Panc1 (cell line): Measurements from ENCODE around the gene LRATD1. TPM values are rescaled to one million over a fixed set of nuclear protein-coding genes. Genes with fewer than 3 reads are reported as not detected.

Experiments used
- ATAC-seq: fragments of 200-7000 bp; cut with Tn5 transposase; 2 replicates; pipeline ENCODE4 v1.9.1; 2020; ENCODE audit warnings: mild to moderate bottlenecking, moderate library complexity
- BruUV-seq: library from RNA; stranded (reverse); fragments of 400-500 nt; replicated peaks from 2 replicates; lab custom pipeline; 2021; lab: Mats Ljungman, UMichigan
- CTCF ChIA-PET: fragments of 300-600 bp; sonication (Branson Sonifier 250); formaldehyde crosslinking; loops from one replicate; lab custom pipeline; 2022; ENCODE audit warnings: antibody characterized with exemption; lab: Charles Lee
- POLR2A ChIA-PET: fragments of 300-600 bp; sonication (Branson Sonifier 250); formaldehyde crosslinking; loops from one replicate; lab custom pipeline; 2022; ENCODE audit warnings: antibody characterized with exemption; lab: Charles Lee
- DNase-seq: peaks from one replicate; pipeline ENCODE4 v3.0.0-alpha.2; 2010; ENCODE audit warnings: low read depth, low spot score
- H3K27ac ChIP-seq: 2 replicates; pipeline ENCODE4 v1.5.1; 2011; ENCODE audit warnings: mild to moderate bottlenecking, low read length, inconsistent platforms
- H3K27me3 ChIP-seq: fragments of 200-500 bp; sonication (Bioruptor generic); 2 replicates; pipeline ENCODE4 v1.6.0; 2014; ENCODE audit warnings: low read length, inconsistent platforms; ENCODE audit not compliant: control insufficient read depth, insufficient read depth
- H3K36me3 ChIP-seq: fragments of 200-500 bp; sonication (Bioruptor generic); 2 replicates; pipeline ENCODE4 v1.5.1; 2014; ENCODE audit warnings: inconsistent platforms, mild to moderate bottlenecking, low read length, moderate library complexity; ENCODE audit not compliant: control insufficient read depth, insufficient read depth
- H3K4me1 ChIP-seq: 2 replicates; pipeline ENCODE4 v1.5.1; 2011; ENCODE audit warnings: inconsistent platforms, mild to moderate bottlenecking, low read length, moderate library complexity; ENCODE audit not compliant: control insufficient read depth, insufficient read depth
- H3K4me3 ChIP-seq, 2 experiments: 2 replicates each; pipeline ENCODE4 v1.5.1; 2011 to 2012; ENCODE audit warnings: low read depth in 2 of 2, low read length in 2 of 2, mild to moderate bottlenecking in 2 of 2, inconsistent platforms in 1 of 2, moderate library complexity in 1 of 2
- H3K9me3 ChIP-seq: fragments of 200-500 bp; sonication (Bioruptor generic); 2 replicates; pipeline ENCODE4 v1.5.1; 2014; ENCODE audit warnings: low read depth, mild to moderate bottlenecking, inconsistent platforms, low read length, moderate library complexity; ENCODE audit not compliant: control insufficient read depth, insufficient read depth
- POLR2AphosphoS5 ChIP-seq: IDR thresholded peaks from 2 replicates; pipeline ENCODE4 v1.6.1; 2012; ENCODE audit warnings: mild to moderate bottlenecking, low read depth, low read length, moderate library complexity
- SIN3A ChIP-seq: IDR thresholded peaks from 2 replicates; pipeline ENCODE4 v1.6.1; 2012; ENCODE audit warnings: low read depth, mild to moderate bottlenecking, low read length, moderate library complexity, borderline replicate concordance; ENCODE audit not compliant: insufficient read depth
- TCF7L2 ChIP-seq: IDR thresholded peaks from 2 replicates; pipeline ENCODE4 v1.6.1; 2011; ENCODE audit warnings: mild to moderate bottlenecking, low read depth, low read length, inconsistent platforms
- in situ Hi-C: cut with HindIII; loops from 2 replicates; pipeline ENCODE4 v1.10.0; 2016; ENCODE audit warnings: low sequenced_read_pairs, low pct_unique_long_range_greater_than_20kb
- intact Hi-C: fragments of 100-400 bp; cut with micrococcal nuclease; formaldehyde crosslinking; loops from one replicate; pipeline ENCODE4 v1.10.0; 2022; ENCODE audit not compliant: unreplicated experiment
- total RNA-seq: library from RNA; stranded (reverse); gene quantifications from one replicate; pipeline ENCODE4 v1.2.1, GENCODE V29; 2021; ENCODE audit not compliant: unreplicated experiment
- TF ChIP-seq, protein P1 (sequence below), 2 experiments: IDR thresholded peaks; 2 replicates each; pipeline ENCODE4 v1.6.1; 2011 to 2012; ENCODE audit warnings: low read depth in 2 of 2, control low read depth in 1 of 2, low read length in 1 of 2, mild to moderate bottlenecking in 1 of 2, moderate library complexity in 1 of 2; ENCODE audit not compliant: insufficient read depth in 1 of 2
- TF ChIP-seq, protein P2 (sequence below): fragments of 450-650 bp; IDR thresholded peaks from 2 replicates; pipeline ENCODE4 v1.5.1; 2017; ENCODE audit warnings: mild to moderate bottlenecking

Gene LRATD1
- total RNA-seq, 1 experiment from 2014 or later: 0.05 TPM

GRCh38 chr2:14641116-14641515 is 8.6 kb downstream of the LRATD1 start:
- DNase-seq (no peak), ATAC-seq (no peak)
- Histone ChIP-seq H3K27me3 (no peaks in the 10 kb centered on the region), H3K36me3 (no peaks in the 10 kb centered on the region), H3K27ac (no peak overlapping the region), H3K9me3 (no peaks in the 10 kb centered on the region), H3K4me1 (no peaks in the 10 kb centered on the region), H3K4me3 (no peak overlapping the region)
- intact Hi-C loops (no loop called here), in situ Hi-C loops (no loop called here)
- no TSS peak for BruUV-seq
- CTCF ChIA-PET: no interaction called here
- TF ChIP-seq SIN3A: no peak
- no peak for TF ChIP-seq TCF7L2
- TF ChIP-seq POLR2AphosphoS5: no peak
- POLR2A ChIA-PET: no interaction called here

DNA sequence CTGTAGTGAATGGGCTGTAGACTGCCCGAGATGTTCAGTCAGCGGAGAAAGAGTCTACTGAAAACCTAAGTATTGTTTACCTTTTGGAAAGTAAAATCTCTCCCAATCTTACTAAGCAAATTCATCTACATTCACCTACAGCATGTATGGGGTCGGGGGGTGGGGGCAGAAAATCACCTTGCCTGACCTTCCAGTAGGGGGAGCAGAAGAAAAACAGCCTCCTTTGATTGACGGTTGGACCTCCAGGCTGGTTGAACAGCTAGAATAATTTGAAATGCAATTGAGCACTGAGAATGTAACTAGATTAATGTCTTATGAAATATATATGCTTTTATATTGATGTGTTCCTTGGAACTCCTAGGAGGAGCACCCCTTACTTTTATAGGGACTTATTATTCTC is 10.0 kb downstream of the LRATD1 start:
- POLR2A ChIA-PET: no interaction called here
- in situ Hi-C loops: no loop called here

More for the DNA sequence above, 10.0 kb downstream of the LRATD1 start:
- H3K27ac ChIP-seq: no peak overlapping the region
- BruUV-seq: no TSS peak
- CTCF ChIA-PET: no interaction called here
- DNase-seq: no peak
- TF ChIP-seq, protein P1, sequence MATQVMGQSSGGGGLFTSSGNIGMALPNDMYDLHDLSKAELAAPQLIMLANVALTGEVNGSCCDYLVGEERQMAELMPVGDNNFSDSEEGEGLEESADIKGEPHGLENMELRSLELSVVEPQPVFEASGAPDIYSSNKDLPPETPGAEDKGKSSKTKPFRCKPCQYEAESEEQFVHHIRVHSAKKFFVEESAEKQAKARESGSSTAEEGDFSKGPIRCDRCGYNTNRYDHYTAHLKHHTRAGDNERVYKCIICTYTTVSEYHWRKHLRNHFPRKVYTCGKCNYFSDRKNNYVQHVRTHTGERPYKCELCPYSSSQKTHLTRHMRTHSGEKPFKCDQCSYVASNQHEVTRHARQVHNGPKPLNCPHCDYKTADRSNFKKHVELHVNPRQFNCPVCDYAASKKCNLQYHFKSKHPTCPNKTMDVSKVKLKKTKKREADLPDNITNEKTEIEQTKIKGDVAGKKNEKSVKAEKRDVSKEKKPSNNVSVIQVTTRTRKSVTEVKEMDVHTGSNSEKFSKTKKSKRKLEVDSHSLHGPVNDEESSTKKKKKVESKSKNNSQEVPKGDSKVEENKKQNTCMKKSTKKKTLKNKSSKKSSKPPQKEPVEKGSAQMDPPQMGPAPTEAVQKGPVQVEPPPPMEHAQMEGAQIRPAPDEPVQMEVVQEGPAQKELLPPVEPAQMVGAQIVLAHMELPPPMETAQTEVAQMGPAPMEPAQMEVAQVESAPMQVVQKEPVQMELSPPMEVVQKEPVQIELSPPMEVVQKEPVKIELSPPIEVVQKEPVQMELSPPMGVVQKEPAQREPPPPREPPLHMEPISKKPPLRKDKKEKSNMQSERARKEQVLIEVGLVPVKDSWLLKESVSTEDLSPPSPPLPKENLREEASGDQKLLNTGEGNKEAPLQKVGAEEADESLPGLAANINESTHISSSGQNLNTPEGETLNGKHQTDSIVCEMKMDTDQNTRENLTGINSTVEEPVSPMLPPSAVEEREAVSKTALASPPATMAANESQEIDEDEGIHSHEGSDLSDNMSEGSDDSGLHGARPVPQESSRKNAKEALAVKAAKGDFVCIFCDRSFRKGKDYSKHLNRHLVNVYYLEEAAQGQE (IDR thresholded peaks at IDR 0.05; ENCODE audit: insufficient read depth in 1 of 2, low read depth in 2 of 2, low read length in 1 of 2): no peak
- TF ChIP-seq TCF7L2 (no peak), SIN3A (no peak)
- TF ChIP-seq, protein P2, sequence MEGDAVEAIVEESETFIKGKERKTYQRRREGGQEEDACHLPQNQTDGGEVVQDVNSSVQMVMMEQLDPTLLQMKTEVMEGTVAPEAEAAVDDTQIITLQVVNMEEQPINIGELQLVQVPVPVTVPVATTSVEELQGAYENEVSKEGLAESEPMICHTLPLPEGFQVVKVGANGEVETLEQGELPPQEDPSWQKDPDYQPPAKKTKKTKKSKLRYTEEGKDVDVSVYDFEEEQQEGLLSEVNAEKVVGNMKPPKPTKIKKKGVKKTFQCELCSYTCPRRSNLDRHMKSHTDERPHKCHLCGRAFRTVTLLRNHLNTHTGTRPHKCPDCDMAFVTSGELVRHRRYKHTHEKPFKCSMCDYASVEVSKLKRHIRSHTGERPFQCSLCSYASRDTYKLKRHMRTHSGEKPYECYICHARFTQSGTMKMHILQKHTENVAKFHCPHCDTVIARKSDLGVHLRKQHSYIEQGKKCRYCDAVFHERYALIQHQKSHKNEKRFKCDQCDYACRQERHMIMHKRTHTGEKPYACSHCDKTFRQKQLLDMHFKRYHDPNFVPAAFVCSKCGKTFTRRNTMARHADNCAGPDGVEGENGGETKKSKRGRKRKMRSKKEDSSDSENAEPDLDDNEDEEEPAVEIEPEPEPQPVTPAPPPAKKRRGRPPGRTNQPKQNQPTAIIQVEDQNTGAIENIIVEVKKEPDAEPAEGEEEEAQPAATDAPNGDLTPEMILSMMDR: peak; percentile 25; the same call in 1 of the 2 replicates
- H3K4me1 ChIP-seq: no peaks in the 10 kb centered on the region
- intact Hi-C loops: no loop called here
- no peaks in the 10 kb centered on the region for H3K9me3 ChIP-seq
- H3K36me3 ChIP-seq: no peaks in the 10 kb centered on the region
- no peaks in the 10 kb centered on the region for H3K27me3 ChIP-seq
- ATAC-seq: no peak
- no peak overlapping the region for H3K4me3 ChIP-seq
